Activated B cell treated with CpG ODN at 0.5 μM for 24 hours (primary cell): ENCODE results near the gene ALKBH5. TPM values are rescaled to one million over a fixed set of nuclear protein-coding genes. Genes with fewer than 3 reads are reported as not detected.

Source experiments
- ATAC-seq: fragments of 200-7000 bp; cut with Tn5 transposase; one replicate; pipeline ENCODE4 v1.10.0; 2021; ENCODE audit warnings: low read depth, mild to moderate bottlenecking, moderate library complexity
- CTCF ChIA-PET: fragments of 350-600 bp; sonication (Branson Sonifier 250); formaldehyde crosslinking; loops from one replicate; lab custom pipeline; 2021; ENCODE audit warnings: antibody characterized with exemption; lab: Charles Lee
- POLR2A ChIA-PET: fragments of 350-600 bp; sonication (Branson Sonifier 250); formaldehyde crosslinking; loops from one replicate; lab custom pipeline; 2021; ENCODE audit warnings: antibody characterized with exemption; lab: Charles Lee
- DNase-seq: peaks from one replicate; pipeline ENCODE4 v3.0.0; 2022
- H3K27ac Mint-ChIP-seq: one replicate; pipeline ENCODE4 v1.8.0; 2020; ENCODE audit warnings: mixed read lengths
- H3K27me3 Mint-ChIP-seq: one replicate; pipeline ENCODE4 v1.8.0; 2021; ENCODE audit warnings: mixed read lengths
- H3K36me3 Mint-ChIP-seq: one replicate; pipeline ENCODE4 v1.8.0; 2021; ENCODE audit warnings: low read depth, mixed read lengths
- H3K4me1 Mint-ChIP-seq: one replicate; pipeline ENCODE4 v1.8.0; 2021; ENCODE audit warnings: mixed read lengths
- H3K4me3 Mint-ChIP-seq: one replicate; pipeline ENCODE4 v1.8.0; 2020; ENCODE audit warnings: mild to moderate bottlenecking, mixed read lengths
- H3K9me3 Mint-ChIP-seq: one replicate; pipeline ENCODE4 v1.8.0; 2020; ENCODE audit warnings: mixed read lengths
- intact Hi-C: fragments of 100-400 bp; cut with micrococcal nuclease; formaldehyde crosslinking; loops from one replicate; pipeline ENCODE4 v1.15.1; 2024
- total RNA-seq: library from RNA; stranded (reverse); gene quantifications from 2 replicates; pipeline ENCODE4 v1.2.3, GENCODE V29; 2022
- TF ChIP-seq, protein P1 (sequence below): fragments of 200-600 bp; IDR thresholded peaks from one replicate; pipeline ENCODE4 v1.8.0; 2022; ENCODE audit warnings: antibody characterized with exemption, mild to moderate bottlenecking

ALKBH5 gene
- total RNA-seq, 1 donor from 2014 or later = 74.6 TPM

- ChIA-PET CTCF (no interaction called here), POLR2A (interaction anchor here (0.5 to 0.8 kb wide), 2 partner anchors 44 to 139 kb away, joined by 3 read pairs; no protein-coding TSS in a partner anchor)
- Mint-ChIP-seq H3K36me3 (no peaks in the 10 kb centered on the region), H3K9me3 (no peaks in the 10 kb centered on the region), H3K4me1 (peaks cover 4% of the 10 kb centered on the region), H3K4me3 (no peak overlapping the region), H3K27ac (no peak overlapping the region), H3K27me3 (peaks cover 11% of the 10 kb centered on the region)
- TF ChIP-seq, protein P1, sequence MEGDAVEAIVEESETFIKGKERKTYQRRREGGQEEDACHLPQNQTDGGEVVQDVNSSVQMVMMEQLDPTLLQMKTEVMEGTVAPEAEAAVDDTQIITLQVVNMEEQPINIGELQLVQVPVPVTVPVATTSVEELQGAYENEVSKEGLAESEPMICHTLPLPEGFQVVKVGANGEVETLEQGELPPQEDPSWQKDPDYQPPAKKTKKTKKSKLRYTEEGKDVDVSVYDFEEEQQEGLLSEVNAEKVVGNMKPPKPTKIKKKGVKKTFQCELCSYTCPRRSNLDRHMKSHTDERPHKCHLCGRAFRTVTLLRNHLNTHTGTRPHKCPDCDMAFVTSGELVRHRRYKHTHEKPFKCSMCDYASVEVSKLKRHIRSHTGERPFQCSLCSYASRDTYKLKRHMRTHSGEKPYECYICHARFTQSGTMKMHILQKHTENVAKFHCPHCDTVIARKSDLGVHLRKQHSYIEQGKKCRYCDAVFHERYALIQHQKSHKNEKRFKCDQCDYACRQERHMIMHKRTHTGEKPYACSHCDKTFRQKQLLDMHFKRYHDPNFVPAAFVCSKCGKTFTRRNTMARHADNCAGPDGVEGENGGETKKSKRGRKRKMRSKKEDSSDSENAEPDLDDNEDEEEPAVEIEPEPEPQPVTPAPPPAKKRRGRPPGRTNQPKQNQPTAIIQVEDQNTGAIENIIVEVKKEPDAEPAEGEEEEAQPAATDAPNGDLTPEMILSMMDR = no peak
- ATAC-seq (no peak), DNase-seq (no peak)
- intact Hi-C loops = no loop called here
Observed at GRCh38 chr17:18139949-18140348, 43.7 kb upstream of the ALKBH5 start.

GRCh38 chr17:18140648-18141047 lies 43.0 kb upstream of the ALKBH5 start:
- intact Hi-C loops = loop anchor here (1.0 kb wide), 3 partner anchors 13 to 77 kb away; partner anchors contain the start of gene ALKBH5
- Mint-ChIP-seq H3K27ac (no peak overlapping the region), H3K4me1 (peaks cover 4% of the 10 kb centered on the region), H3K36me3 (no peaks in the 10 kb centered on the region), H3K27me3 (peaks cover 11% of the 10 kb centered on the region), H3K4me3 (no peak overlapping the region), H3K9me3 (no peaks in the 10 kb centered on the region)
- ChIA-PET CTCF (interaction anchor here (0.6 to 2.3 kb wide), 3 partner anchors 44 to 471 kb away, joined by 3 to 12 read pairs (median 4); partner anchors contain the start of gene ALKBH5), POLR2A (interaction anchor here (0.6 kb wide), 1 partner anchor 110 kb away, joined by 6 read pairs; no protein-coding TSS in a partner anchor)
- ATAC-seq (no peak), DNase-seq (no peak)
- TF ChIP-seq, protein P1 = no peak

GRCh38 chr17:18141210-18141803 lies 42.3 kb upstream of the ALKBH5 start:
- DNase-seq (no peak), ATAC-seq (peak; percentile 69)
- Mint-ChIP-seq H3K36me3 (no peaks in the 10 kb centered on the region), H3K4me1 (peaks cover 4% of the 10 kb centered on the region), H3K4me3 (no peak overlapping the region), H3K27ac (no peak overlapping the region), H3K9me3 (no peaks in the 10 kb centered on the region), H3K27me3 (peaks cover 6% of the 10 kb centered on the region)
- TF ChIP-seq, protein P1 = peak; percentile 31
- ChIA-PET CTCF (interaction anchor here (0.6 to 2.3 kb wide), 4 partner anchors 44 to 470 kb away, joined by 3 to 12 read pairs (median 4); partner anchors contain the start of gene ALKBH5), POLR2A (interaction anchor here (0.6 kb wide), 1 partner anchor 111 kb away, joined by 6 read pairs; no protein-coding TSS in a partner anchor)
- intact Hi-C loops = loop anchor here (1.0 kb wide), 3 partner anchors 12 to 76 kb away; partner anchors contain the start of gene ALKBH5

DNA sequence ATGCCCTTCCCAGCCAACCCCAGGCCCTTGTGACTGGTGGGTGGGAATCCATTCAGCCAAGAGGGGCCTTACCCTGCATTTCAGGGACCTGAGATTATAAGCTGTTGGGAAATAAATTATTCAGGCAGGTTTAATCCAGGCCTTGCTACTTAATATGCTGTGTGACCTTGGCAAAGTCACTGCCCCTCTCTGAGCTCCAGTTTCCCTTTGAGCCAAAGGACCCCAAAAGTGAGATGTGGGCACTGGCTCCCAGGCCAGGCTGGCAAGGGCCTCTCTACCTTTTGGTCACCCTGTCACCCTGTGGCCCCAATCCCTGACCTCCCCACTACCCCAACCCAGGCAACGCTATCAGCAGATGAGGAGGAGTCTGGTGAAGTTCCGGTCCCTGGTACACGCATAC lies 41.2 kb upstream of the ALKBH5 start:
- ATAC-seq (no peak), DNase-seq (no peak)
- H3K36me3 Mint-ChIP-seq = no peaks in the 10 kb centered on the region
- H3K9me3 Mint-ChIP-seq = no peaks in the 10 kb centered on the region
- TF ChIP-seq, protein P1 = no peak
- H3K4me1 Mint-ChIP-seq = peaks cover 4% of the 10 kb centered on the region
- H3K27ac Mint-ChIP-seq = no peak overlapping the region
- intact Hi-C loops = no loop called here
- peaks cover 4% of the 10 kb centered on the region for H3K27me3 Mint-ChIP-seq
- H3K4me3 Mint-ChIP-seq = no peak overlapping the region
- CTCF ChIA-PET = interaction anchor here (0.8 to 2.3 kb wide), 2 partner anchors 43 to 74 kb away, joined by 3 to 12 read pairs; partner anchors contain the start of gene ALKBH5
- POLR2A ChIA-PET = no interaction called here
